ENCODE measurements around the gene ADAM15.

ADAM15 gene

GRCh38 chr1:155086128-155086741, 35.1 kb downstream of the ADAM15 start:
- H3K9ac ChIP-seq (ENCODE audit: low read depth, low read length), result no peak overlapping the region
- H3K4me3 ChIP-seq (ENCODE audit: low read length), result peak overlapping the region; percentile 70; the same call in 1 of the 2 replicates
- H3K27me3 ChIP-seq (ENCODE audit: insufficient read depth, low read length), result peaks cover 33% of the 10 kb centered on the region
- no peaks in the 10 kb centered on the region for H3K36me3 ChIP-seq (ENCODE audit: insufficient read depth, low read length)
- no peak overlapping the region for H3K27ac ChIP-seq (ENCODE audit: low read depth, low read length)
- H3K4me1 ChIP-seq (ENCODE audit: insufficient read depth, low read length), result peaks cover 2% of the 10 kb centered on the region
- no peaks in the 10 kb centered on the region for H3K9me3 ChIP-seq (ENCODE audit: insufficient read depth, low read depth, low read length)
- WGBS, result 10% methylated on average over 21 of the region's 24 CpGs

- H3K9ac ChIP-seq (ENCODE audit: low read depth, low read length), result no peak overlapping the region
- H3K4me1 ChIP-seq (ENCODE audit: insufficient read depth, low read length), result peaks cover 2% of the 10 kb centered on the region
- 68% methylated on average over 4 of the region's 8 CpGs for WGBS
- no peaks in the 10 kb centered on the region for H3K36me3 ChIP-seq (ENCODE audit: insufficient read depth, low read length)
- H3K4me3 ChIP-seq (ENCODE audit: low read length), result no peak overlapping the region
- no peak overlapping the region for H3K27ac ChIP-seq (ENCODE audit: low read depth, low read length)
- H3K27me3 ChIP-seq (ENCODE audit: insufficient read depth, low read length), result peaks cover 29% of the 10 kb centered on the region
- no peaks in the 10 kb centered on the region for H3K9me3 ChIP-seq (ENCODE audit: insufficient read depth, low read depth, low read length)
These were observed 35.9 kb downstream of the ADAM15 start for GRCh38 chr1:155086856-155087535.

GRCh38 chr1:155091071-155092051, 40.2 kb downstream of the ADAM15 start:
- H3K36me3 ChIP-seq (ENCODE audit: insufficient read depth, low read length), result no peaks in the 10 kb centered on the region
- no peaks in the 10 kb centered on the region for H3K9me3 ChIP-seq (ENCODE audit: insufficient read depth, low read depth, low read length)
- H3K27me3 ChIP-seq (ENCODE audit: insufficient read depth, low read length), result peaks cover 3% of the 10 kb centered on the region
- H3K4me1 ChIP-seq (ENCODE audit: insufficient read depth, low read length), result no peaks in the 10 kb centered on the region; the same call in none of the 2 replicates
- H3K4me3 ChIP-seq (ENCODE audit: low read length), result 0 out of 2 replicates have a peak overlapping the region, but pooled peaks have one; percentile 2
- H3K27ac ChIP-seq (ENCODE audit: low read depth, low read length), result no peak overlapping the region
- WGBS, result 37% methylated on average over 26 of the region's 29 CpGs
- no peak overlapping the region for H3K9ac ChIP-seq (ENCODE audit: low read depth, low read length)

- Histone ChIP-seq H3K36me3 (ENCODE audit: insufficient read depth, low read length) (no peaks in the 10 kb centered on the region), H3K4me3 (ENCODE audit: low read length) (no peak overlapping the region), H3K4me1 (ENCODE audit: insufficient read depth, low read length) (no peaks in the 10 kb centered on the region; the same call in 1 of the 2 replicates), H3K27ac (ENCODE audit: low read depth, low read length) (no peak overlapping the region), H3K27me3 (ENCODE audit: insufficient read depth, low read length) (peaks cover 3% of the 10 kb centered on the region), H3K9ac (ENCODE audit: low read depth, low read length) (no peak overlapping the region), H3K9me3 (ENCODE audit: insufficient read depth, low read depth, low read length) (no peaks in the 10 kb centered on the region)
- WGBS, result 84% methylated on average over 6 of the region's 6 CpGs
These were observed 41.0 kb downstream of the ADAM15 start for GRCh38 chr1:155092131-155092530.

- H3K27ac ChIP-seq (ENCODE audit: low read depth, low read length), result no peak overlapping the region
- H3K9ac ChIP-seq (ENCODE audit: low read depth, low read length), result no peak overlapping the region
- H3K27me3 ChIP-seq (ENCODE audit: insufficient read depth, low read length), result peaks cover 3% of the 10 kb centered on the region
- H3K36me3 ChIP-seq (ENCODE audit: insufficient read depth, low read length), result no peaks in the 10 kb centered on the region
- H3K9me3 ChIP-seq (ENCODE audit: insufficient read depth, low read depth, low read length), result no peaks in the 10 kb centered on the region
- no peaks in the 10 kb centered on the region; the same call in 1 of the 2 replicates for H3K4me1 ChIP-seq (ENCODE audit: insufficient read depth, low read length)
- WGBS, result 91% methylated on average over 12 of the region's 12 CpGs
- no peak overlapping the region for H3K4me3 ChIP-seq (ENCODE audit: low read length)
These were observed 41.5 kb downstream of the ADAM15 start for GRCh38 chr1:155092641-155093040.

- 60% methylated on average over 13 of the region's 13 CpGs for WGBS
- Histone ChIP-seq H3K4me3 (ENCODE audit: low read length) (no peak overlapping the region), H3K9me3 (ENCODE audit: insufficient read depth, low read depth, low read length) (no peaks in the 10 kb centered on the region), H3K9ac (ENCODE audit: low read depth, low read length) (no peak overlapping the region), H3K27ac (ENCODE audit: low read depth, low read length) (no peak overlapping the region), H3K36me3 (ENCODE audit: insufficient read depth, low read length) (no peaks in the 10 kb centered on the region), H3K27me3 (ENCODE audit: insufficient read depth, low read length) (peaks cover 3% of the 10 kb centered on the region), H3K4me1 (ENCODE audit: insufficient read depth, low read length) (no peaks in the 10 kb centered on the region; the same call in 1 of the 2 replicates)
These were observed 43.0 kb downstream of the ADAM15 start for GRCh38 chr1:155093911-155094621.

GRCh38 chr1:155094622-155094948, 43.5 kb downstream of the ADAM15 start:
- Histone ChIP-seq H3K36me3 (ENCODE audit: insufficient read depth, low read length) (no peaks in the 10 kb centered on the region), H3K9me3 (ENCODE audit: insufficient read depth, low read depth, low read length) (no peaks in the 10 kb centered on the region), H3K4me1 (ENCODE audit: insufficient read depth, low read length) (no peaks in the 10 kb centered on the region; the same call in 1 of the 2 replicates), H3K27ac (ENCODE audit: low read depth, low read length) (no peak overlapping the region), H3K27me3 (ENCODE audit: insufficient read depth, low read length) (peaks cover 3% of the 10 kb centered on the region), H3K4me3 (ENCODE audit: low read length) (no peak overlapping the region), H3K9ac (ENCODE audit: low read depth, low read length) (no peak overlapping the region)
- WGBS, result 85% methylated on average over 2 of the region's 2 CpGs

GRCh38 chr1:155099331-155099730, 48.2 kb downstream of the ADAM15 start:
- Histone ChIP-seq H3K4me1 (ENCODE audit: insufficient read depth, low read length) (no peaks in the 10 kb centered on the region), H3K36me3 (ENCODE audit: insufficient read depth, low read length) (no peaks in the 10 kb centered on the region), H3K27me3 (ENCODE audit: insufficient read depth, low read length) (no peaks in the 10 kb centered on the region; the same call in 1 of the 2 replicates), H3K9me3 (ENCODE audit: insufficient read depth, low read depth, low read length) (no peaks in the 10 kb centered on the region), H3K9ac (ENCODE audit: low read depth, low read length) (no peak overlapping the region), H3K4me3 (ENCODE audit: low read length) (no peak overlapping the region), H3K27ac (ENCODE audit: low read depth, low read length) (no peak overlapping the region)
- 92% methylated on average over 7 of the region's 7 CpGs for WGBS

GRCh38 chr1:155103325-155103724, 52.2 kb downstream of the ADAM15 start:
- H3K9ac ChIP-seq (ENCODE audit: low read depth, low read length), result no peak overlapping the region
- H3K9me3 ChIP-seq (ENCODE audit: insufficient read depth, low read depth, low read length), result no peaks in the 10 kb centered on the region
- H3K27ac ChIP-seq (ENCODE audit: low read depth, low read length), result no peak overlapping the region
- WGBS, result 96% methylated on average over 9 of the region's 9 CpGs
- H3K36me3 ChIP-seq (ENCODE audit: insufficient read depth, low read length), result no peaks in the 10 kb centered on the region
- H3K4me3 ChIP-seq (ENCODE audit: low read length), result no peak overlapping the region
- no peaks in the 10 kb centered on the region for H3K4me1 ChIP-seq (ENCODE audit: insufficient read depth, low read length)
- H3K27me3 ChIP-seq (ENCODE audit: insufficient read depth, low read length), result 0 out of 2 replicates have a peak, but pooled peaks cover 2% of the 10 kb centered on the region

- 90% methylated on average over 7 of the region's 7 CpGs for WGBS
- Histone ChIP-seq H3K36me3 (ENCODE audit: insufficient read depth, low read length) (no peaks in the 10 kb centered on the region), H3K9me3 (ENCODE audit: insufficient read depth, low read depth, low read length) (no peaks in the 10 kb centered on the region), H3K27me3 (ENCODE audit: insufficient read depth, low read length) (0 out of 2 replicates have a peak, but pooled peaks cover 2% of the 10 kb centered on the region), H3K27ac (ENCODE audit: low read depth, low read length) (no peak overlapping the region), H3K4me1 (ENCODE audit: insufficient read depth, low read length) (no peaks in the 10 kb centered on the region), H3K4me3 (ENCODE audit: low read length) (no peak overlapping the region), H3K9ac (ENCODE audit: low read depth, low read length) (no peak overlapping the region)
These were observed 53.8 kb downstream of the ADAM15 start for GRCh38 chr1:155104605-155105534.
